ENCODE results near the gene GGTA1.

The GGTA1 gene

GRCh38 chr9:121454972-121455371 lies 44.7 kb downstream of the GGTA1 start:
- DNase-seq (ENCODE audit: extremely low read depth, insufficient read length) = peak; percentile 25
- Histone ChIP-seq H3K36me3 (ENCODE audit: control insufficient read depth, insufficient read depth, low read length) (no peaks in the 10 kb centered on the region), H3K4me3 (replicated peaks; ENCODE audit: low read depth, low read length) (no peak overlapping the region), H3K27me3 (replicated peaks; ENCODE audit: control insufficient read depth, insufficient read depth, low read length) (no peaks in the 10 kb centered on the region; the same call in 1 of the 2 replicates)
- no peak for TF ChIP-seq CTCF (IDR thresholded peaks at IDR 0.05; ENCODE audit: insufficient read depth, low read length, poor library complexity, severe bottlenecking)

GRCh38 chr9:121453232-121453892 lies 46.3 kb downstream of the GGTA1 start:
- Histone ChIP-seq H3K27me3 (replicated peaks; ENCODE audit: control insufficient read depth, insufficient read depth, low read length) (no peaks in the 10 kb centered on the region; the same call in 1 of the 2 replicates), H3K36me3 (ENCODE audit: control insufficient read depth, insufficient read depth, low read length) (no peaks in the 10 kb centered on the region), H3K4me3 (replicated peaks; ENCODE audit: low read depth, low read length) (no peak overlapping the region)
- DNase-seq (ENCODE audit: extremely low read depth, insufficient read length) = no peak
- TF ChIP-seq CTCF (IDR thresholded peaks at IDR 0.05; ENCODE audit: insufficient read depth, low read length, poor library complexity, severe bottlenecking) = no peak

DNA sequence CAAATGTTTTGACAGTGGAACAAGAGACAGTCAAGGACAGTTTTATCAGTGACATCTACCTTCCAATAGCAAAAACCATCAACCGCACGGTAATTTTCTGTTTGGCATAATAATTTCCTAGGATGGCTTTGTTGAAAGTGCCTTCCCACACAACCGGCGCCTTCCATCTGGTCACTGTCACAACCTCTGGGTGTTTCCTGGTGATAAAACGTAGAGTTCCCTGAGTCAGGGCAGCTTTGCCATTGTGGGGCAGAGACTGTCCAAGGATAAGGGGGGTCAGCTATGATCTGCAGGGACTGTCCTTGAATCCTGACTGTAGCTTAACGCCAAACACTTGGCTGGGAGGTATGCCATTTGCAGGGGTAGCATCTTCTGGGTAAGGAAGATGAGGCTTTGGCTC lies 47.6 kb downstream of the GGTA1 start:
- H3K27me3 ChIP-seq (replicated peaks; ENCODE audit: control insufficient read depth, insufficient read depth, low read length) = no peaks in the 10 kb centered on the region; the same call in 1 of the 2 replicates
- no peak overlapping the region for H3K4me3 ChIP-seq (replicated peaks; ENCODE audit: low read depth, low read length)
- H3K36me3 ChIP-seq (ENCODE audit: control insufficient read depth, insufficient read depth, low read length) = no peaks in the 10 kb centered on the region
- TF ChIP-seq CTCF (IDR thresholded peaks at IDR 0.05; ENCODE audit: insufficient read depth, low read length, poor library complexity, severe bottlenecking) = no peak
- DNase-seq (ENCODE audit: extremely low read depth, insufficient read length) = no peak

DNA sequence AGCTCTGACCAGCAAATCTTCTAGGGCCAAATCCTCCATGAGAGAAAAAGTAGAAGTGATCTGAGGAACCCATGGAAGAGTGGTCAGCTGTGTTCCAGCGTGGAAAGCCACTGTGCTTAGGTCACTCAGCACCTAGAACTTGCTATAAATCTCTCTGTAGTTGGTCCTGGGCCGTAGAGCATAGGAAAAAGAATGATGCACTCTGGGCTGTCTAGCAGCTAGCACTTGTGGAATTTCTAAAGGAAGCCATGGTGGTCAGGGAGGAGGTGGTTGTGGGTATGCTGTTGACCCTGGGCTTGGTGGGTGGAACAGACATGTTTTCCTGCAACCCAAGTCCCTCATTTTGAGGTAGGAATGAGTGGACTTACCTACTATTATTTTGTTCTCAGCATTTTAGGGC lies 48.1 kb downstream of the GGTA1 start:
- no peaks in the 10 kb centered on the region for H3K36me3 ChIP-seq (ENCODE audit: control insufficient read depth, insufficient read depth, low read length)
- DNase-seq (ENCODE audit: extremely low read depth, insufficient read length) = no peak
- no peak for TF ChIP-seq CTCF (IDR thresholded peaks at IDR 0.05; ENCODE audit: insufficient read depth, low read length, poor library complexity, severe bottlenecking)
- no peak overlapping the region for H3K4me3 ChIP-seq (replicated peaks; ENCODE audit: low read depth, low read length)
- H3K27me3 ChIP-seq (replicated peaks; ENCODE audit: control insufficient read depth, insufficient read depth, low read length) = no peaks in the 10 kb centered on the region; the same call in 1 of the 2 replicates

DNA sequence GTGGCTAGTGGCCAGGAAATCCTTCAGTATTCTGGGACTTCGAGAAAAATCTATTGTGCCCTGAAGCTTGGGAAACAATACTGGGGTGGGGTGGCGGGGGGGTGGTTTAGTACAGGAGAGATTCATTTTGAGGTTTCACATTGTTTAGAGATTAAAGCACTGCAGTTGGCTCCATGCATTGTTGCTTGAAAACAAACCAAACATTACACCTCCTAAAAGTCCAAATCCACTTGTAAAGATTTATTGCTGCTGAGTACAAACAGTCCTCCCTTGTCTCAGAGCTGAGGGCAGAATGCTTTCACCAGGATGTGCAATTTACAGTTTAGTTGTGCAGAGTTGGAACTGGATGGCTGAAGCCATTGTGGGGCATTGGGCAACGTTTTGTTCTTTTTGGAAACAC lies 49.4 kb downstream of the GGTA1 start:
- no peak for TF ChIP-seq CTCF (IDR thresholded peaks at IDR 0.05; ENCODE audit: insufficient read depth, low read length, poor library complexity, severe bottlenecking)
- H3K36me3 ChIP-seq (ENCODE audit: control insufficient read depth, insufficient read depth, low read length) = no peaks in the 10 kb centered on the region
- DNase-seq (ENCODE audit: extremely low read depth, insufficient read length) = no peak
- H3K27me3 ChIP-seq (replicated peaks; ENCODE audit: control insufficient read depth, insufficient read depth, low read length) = no peaks in the 10 kb centered on the region; the same call in 1 of the 2 replicates
- no peak overlapping the region for H3K4me3 ChIP-seq (replicated peaks; ENCODE audit: low read depth, low read length)

- no peak overlapping the region for H3K4me3 ChIP-seq (replicated peaks; ENCODE audit: low read depth, low read length)
- H3K27me3 ChIP-seq (replicated peaks; ENCODE audit: control insufficient read depth, insufficient read depth, low read length) = no peaks in the 10 kb centered on the region; the same call in 1 of the 2 replicates
- no peak for TF ChIP-seq CTCF (IDR thresholded peaks at IDR 0.05; ENCODE audit: insufficient read depth, low read length, poor library complexity, severe bottlenecking)
- DNase-seq (ENCODE audit: extremely low read depth, insufficient read length) = no peak
- H3K36me3 ChIP-seq (ENCODE audit: control insufficient read depth, insufficient read depth, low read length) = no peaks in the 10 kb centered on the region
These were observed 49.9 kb downstream of the GGTA1 start for GRCh38 chr9:121449786-121450185.

Measured in GM06990 (cell line).